Superior temporal gyrus (tissue), 1 donor: ENCODE measurements around the gene MBNL1.
A peak's percentile ranks its signal among the peaks of the same experiment; 100 is the strongest.
"Not testable (repeated sequence)": the region's sequence is repeated elsewhere in the genome, so short reads cannot be mapped to it uniquely, and the experiment has no call there.

Source experiments
- DNase-seq: peaks from one replicate; pipeline ENCODE4 v3.0.0-alpha.2; 2016; ENCODE audit errors: extremely low spot score

The MBNL1 gene

GRCh38 chr3:152376351-152377183, 107.8 kb downstream of the MBNL1 start:
- DNase-seq, result peak; percentile 84

- peak; percentile 78 for DNase-seq
These were observed 108.4 kb downstream of the MBNL1 start for GRCh38 chr3:152377184-152377570.

GRCh38 chr3:152379415-152380042, 110.8 kb downstream of the MBNL1 start:
- peak; percentile 66 for DNase-seq

GRCh38 chr3:152380043-152380442, 111.3 kb downstream of the MBNL1 start:
- peak; percentile 80 for DNase-seq

- DNase-seq, result peak; percentile 78
These were observed 113.2 kb downstream of the MBNL1 start for GRCh38 chr3:152381881-152382295.

GRCh38 chr3:152382312-152383135, 113.8 kb downstream of the MBNL1 start:
- peak; percentile 84 for DNase-seq

- DNase-seq, result no peak
These were observed 114.4 kb downstream of the MBNL1 start for GRCh38 chr3:152383136-152383606.

- DNase-seq, result peak; percentile 64
These were observed 115.7 kb downstream of the MBNL1 start for GRCh38 chr3:152384412-152384811.

- DNase-seq, result peak; percentile 37
These were observed 117.0 kb downstream of the MBNL1 start for GRCh38 chr3:152385761-152386160.

- peak; percentile 56 for DNase-seq
These were observed 117.5 kb downstream of the MBNL1 start for GRCh38 chr3:152386208-152386607.

GRCh38 chr3:152388631-152389030, 119.9 kb downstream of the MBNL1 start:
- no peak for DNase-seq

GRCh38 chr3:152389316-152389934, 120.7 kb downstream of the MBNL1 start:
- no peak for DNase-seq

- no peak for DNase-seq
These were observed 121.9 kb downstream of the MBNL1 start for GRCh38 chr3:152390647-152391046.

GRCh38 chr3:152391671-152392070, 122.9 kb downstream of the MBNL1 start:
- no peak for DNase-seq

GRCh38 chr3:152392272-152392880, 123.6 kb downstream of the MBNL1 start:
- DNase-seq, result peak; percentile 50

- DNase-seq, result no peak
These were observed 125.5 kb downstream of the MBNL1 start for GRCh38 chr3:152394246-152394645.

- DNase-seq, result no peak
These were observed 127.0 kb downstream of the MBNL1 start for GRCh38 chr3:152395764-152396163.

GRCh38 chr3:152396867-152397266, 128.1 kb downstream of the MBNL1 start:
- DNase-seq, result no peak

- not testable (repeated sequence) for DNase-seq
These were observed 128.6 kb downstream of the MBNL1 start for GRCh38 chr3:152397348-152397747.

- no peak for DNase-seq
These were observed 129.8 kb downstream of the MBNL1 start for GRCh38 chr3:152398495-152398894.

GRCh38 chr3:152399374-152399773, 130.6 kb downstream of the MBNL1 start:
- no peak for DNase-seq
